Osteoblast (primary cell): Measurements from ENCODE around the gene DAZAP2. TPM values are rescaled to one million over a fixed set of nuclear protein-coding genes. Genes with fewer than 3 reads are reported as not detected.
"Not testable (repeated sequence)": the region's sequence is repeated elsewhere in the genome, so short reads cannot be mapped to it uniquely, and the experiment has no call there.

Experiments
- DNase-seq: peaks from one replicate; pipeline ENCODE4 v3.0.0; 2011; ENCODE audit warnings: low spot score, mixed read lengths; ENCODE audit not compliant: insufficient read length; ENCODE audit errors: missing footprints
- H2AFZ ChIP-seq: 2 replicates; pipeline ENCODE4 v1.6.0; 2011; ENCODE audit warnings: mild to moderate bottlenecking, low read length
- H3K27ac ChIP-seq: 2 replicates; pipeline ENCODE4 v1.5.1; 2011; ENCODE audit warnings: mild to moderate bottlenecking, low read depth, low read length, moderate library complexity
- H3K27me3 ChIP-seq: 2 replicates; pipeline ENCODE4 v1.6.0; 2012; ENCODE audit warnings: mild to moderate bottlenecking, control low read depth, inconsistent platforms, low read length, moderate library complexity; ENCODE audit not compliant: insufficient read depth
- H3K36me3 ChIP-seq: 2 replicates; pipeline ENCODE4 v1.5.1; 2011; ENCODE audit warnings: mild to moderate bottlenecking, low read length, control low read depth, moderate library complexity; ENCODE audit not compliant: insufficient read depth
- H3K4me1 ChIP-seq: 2 replicates; pipeline ENCODE4 v1.5.1; 2011; ENCODE audit warnings: mild to moderate bottlenecking, low read length, control low read depth, moderate library complexity; ENCODE audit not compliant: insufficient read depth
- H3K4me2 ChIP-seq: 2 replicates; pipeline ENCODE4 v1.6.0; 2011; ENCODE audit warnings: mild to moderate bottlenecking, low read length; ENCODE audit not compliant: insufficient read depth
- H3K4me3 ChIP-seq: fragments of 200-600 bp; sonication (generic); 3 replicates; pipeline ENCODE4 v1.5.1; 2012; ENCODE audit warnings: mild to moderate bottlenecking, low read length, inconsistent platforms; ENCODE audit not compliant: insufficient read depth
- H3K79me2 ChIP-seq: 2 replicates; pipeline ENCODE4 v1.6.0; 2012; ENCODE audit warnings: mild to moderate bottlenecking, low read length, control low read depth, inconsistent platforms; ENCODE audit not compliant: insufficient read depth
- H3K9me3 ChIP-seq: 2 replicates; pipeline ENCODE4 v1.5.1; 2011; ENCODE audit warnings: low read depth, low read length, control low read depth
- H4K20me1 ChIP-seq: 2 replicates; pipeline ENCODE4 v1.6.0; 2012; ENCODE audit warnings: mild to moderate bottlenecking, low read length, control low read depth; ENCODE audit not compliant: insufficient read depth
- CTCF ChIP-seq: IDR thresholded peaks from 2 replicates; pipeline ENCODE4 v1.5.1; 2011; ENCODE audit warnings: mild to moderate bottlenecking, low read depth, low read length, moderate library complexity; ENCODE audit errors: extremely low read depth
- total RNA-seq: library from RNA; depleted of rRNA; stranded (reverse); fragments of >200 nt; gene quantifications from 2 replicates; pipeline ENCODE4 v1.2.3, GENCODE V29; 2012

The DAZAP2 gene
- total RNA-seq, 1 donor, result 160 TPM

DNA sequence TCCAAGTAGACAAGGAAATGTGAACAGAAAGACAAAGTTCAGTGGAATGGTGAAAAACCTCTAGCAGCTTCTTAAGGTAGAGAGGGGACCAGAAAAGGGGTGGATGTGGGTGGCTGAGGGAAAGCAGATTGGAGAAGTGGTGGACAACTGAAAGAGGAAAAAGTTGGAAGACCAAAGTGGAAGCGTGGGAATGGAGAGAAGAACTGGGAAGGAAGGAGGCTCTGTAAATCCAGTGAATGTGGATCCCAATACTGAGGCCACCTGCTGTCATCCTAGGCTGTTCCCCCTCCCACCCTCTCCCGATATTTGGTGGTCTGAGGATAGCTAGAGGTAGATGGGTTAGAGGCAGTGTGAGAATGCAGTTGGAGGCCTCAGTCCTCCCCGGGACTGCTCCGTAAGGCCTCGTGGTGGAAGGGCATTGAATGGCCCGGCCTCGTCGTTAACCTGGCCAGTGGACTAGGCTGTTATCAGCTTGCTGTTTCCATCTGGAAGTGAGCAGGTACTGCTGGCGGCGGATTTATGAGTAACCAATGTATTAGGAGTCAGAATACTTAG, 19.9 kb upstream of the DAZAP2 start:
- Histone ChIP-seq H3K4me3 (peak overlapping the region; percentile 88), H3K27me3 (no peaks in the 10 kb centered on the region), H3K4me2 (peak overlapping the region; percentile 90), H4K20me1 (no peaks in the 10 kb centered on the region), H3K27ac (peak overlapping the region; percentile 83), H3K79me2 (peaks cover 7% of the 10 kb centered on the region), H3K36me3 (no peaks in the 10 kb centered on the region), H2AFZ (peak overlapping the region; percentile 86), H3K4me1 (peaks cover 15% of the 10 kb centered on the region), H3K9me3 (no peaks in the 10 kb centered on the region)
- no peak for DNase-seq
- TF ChIP-seq CTCF, result no peak

- no peaks in the 10 kb centered on the region for H3K27me3 ChIP-seq
- peak overlapping the region; percentile 32 for H2AFZ ChIP-seq
- H3K4me1 ChIP-seq, result peaks cover 15% of the 10 kb centered on the region
- no peak overlapping the region for H3K4me3 ChIP-seq
- no peaks in the 10 kb centered on the region for H3K36me3 ChIP-seq
- no peak for TF ChIP-seq CTCF
- DNase-seq, result no peak
- H4K20me1 ChIP-seq, result no peaks in the 10 kb centered on the region
- no peaks in the 10 kb centered on the region for H3K9me3 ChIP-seq
- peak overlapping the region; percentile 90 for H3K4me2 ChIP-seq
- H3K27ac ChIP-seq, result no peak overlapping the region
- H3K79me2 ChIP-seq, result peaks cover 6% of the 10 kb centered on the region
These were observed 19.3 kb upstream of the DAZAP2 start for GRCh38 chr12:51219322-51219721.

DNA sequence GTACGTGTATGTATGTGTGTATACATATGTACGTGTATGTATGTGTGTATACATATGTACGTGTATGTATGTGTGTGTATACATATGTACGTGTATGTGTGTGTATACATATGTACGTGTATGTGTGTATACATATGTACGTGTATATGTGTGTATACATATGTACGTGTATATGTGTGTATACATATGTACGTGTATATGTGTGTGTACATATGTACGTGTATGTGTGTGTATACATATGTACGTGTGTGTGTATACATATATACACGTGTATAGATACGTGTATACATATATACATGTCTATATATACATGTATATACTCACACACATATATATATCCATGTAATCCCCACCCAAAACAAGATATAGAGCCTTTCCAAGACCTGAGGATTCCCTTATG, 18.8 kb upstream of the DAZAP2 start:
- H3K9me3 ChIP-seq, result not testable (repeated sequence)

GRCh38 chr12:51222461-51222860, 16.2 kb upstream of the DAZAP2 start:
- no peak for DNase-seq
- Histone ChIP-seq H3K4me1 (peaks cover 9% of the 10 kb centered on the region), H3K9me3 (no peaks in the 10 kb centered on the region), H3K36me3 (no peaks in the 10 kb centered on the region), H3K4me3 (no peak overlapping the region), H3K79me2 (no peaks in the 10 kb centered on the region), H3K27ac (no peak overlapping the region), H3K4me2 (no peak overlapping the region), H3K27me3 (no peaks in the 10 kb centered on the region), H2AFZ (no peak overlapping the region), H4K20me1 (no peaks in the 10 kb centered on the region)
- TF ChIP-seq CTCF, result no peak

More for the DNA sequence above, 18.8 kb upstream of the DAZAP2 start:
- H3K27ac ChIP-seq, H3K36me3 ChIP-seq, H2AFZ ChIP-seq, H3K27me3 ChIP-seq, DNase-seq, H4K20me1 ChIP-seq, H3K79me2 ChIP-seq, H3K4me3 ChIP-seq, H3K4me2 ChIP-seq: not testable (repeated sequence)
- peaks cover 15% of the 10 kb centered on the region for H3K4me1 ChIP-seq
